SHP77 (cell line): ENCODE results near the gene CLPTM1L.
"Not testable (repeated sequence)": the region's sequence is repeated elsewhere in the genome, so short reads cannot be mapped to it uniquely, and the experiment has no call there.

Experiments used
- DNase-seq, 2 experiments: peaks; one replicate each; lab custom pipeline; 2025; lab: John Stamatoyannopoulos, UW

Gene CLPTM1L

DNA sequence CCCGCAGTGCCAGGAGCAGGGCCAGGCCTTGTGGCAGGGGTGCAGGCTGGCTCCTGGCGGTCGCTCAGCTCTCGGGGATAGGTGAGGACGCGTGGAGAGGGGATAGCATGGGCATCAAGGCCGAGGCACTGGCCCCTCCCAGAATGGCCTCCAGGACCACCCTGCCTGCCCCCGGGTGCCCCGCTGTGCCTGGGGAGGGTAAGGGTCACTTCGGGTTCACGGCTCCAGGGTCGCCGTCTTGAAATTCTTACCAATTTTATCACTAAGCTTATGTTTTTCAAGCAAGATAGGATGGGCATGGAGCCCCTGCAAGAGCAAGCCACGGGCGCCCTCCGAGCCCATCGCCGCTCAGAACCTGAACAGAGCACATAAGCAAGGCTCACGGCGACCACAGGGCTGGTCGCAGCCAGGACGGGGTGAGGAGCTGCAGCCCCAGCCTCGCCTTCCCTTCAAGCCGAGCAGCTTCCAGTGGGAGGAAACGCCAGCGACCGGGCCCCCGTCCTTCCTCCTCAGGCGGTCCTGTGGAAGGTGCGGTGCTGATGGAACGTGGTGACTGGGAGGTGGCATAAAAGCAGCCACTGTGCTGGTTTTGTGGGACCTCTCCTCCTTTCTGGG is 14.2 kb upstream of the CLPTM1L start:
- DNase-seq: no peak

- DNase-seq: no peak
Observed at GRCh38 chr5:1358726-1359025, 13.8 kb upstream of the CLPTM1L start.

- DNase-seq: no peak
Observed at GRCh38 chr5:1357946-1358725, 13.2 kb upstream of the CLPTM1L start.

GRCh38 chr5:1356873-1357787 is 12.2 kb upstream of the CLPTM1L start:
- no peak for DNase-seq

GRCh38 chr5:1354576-1354975 is 9.7 kb upstream of the CLPTM1L start:
- no peak for DNase-seq

DNA sequence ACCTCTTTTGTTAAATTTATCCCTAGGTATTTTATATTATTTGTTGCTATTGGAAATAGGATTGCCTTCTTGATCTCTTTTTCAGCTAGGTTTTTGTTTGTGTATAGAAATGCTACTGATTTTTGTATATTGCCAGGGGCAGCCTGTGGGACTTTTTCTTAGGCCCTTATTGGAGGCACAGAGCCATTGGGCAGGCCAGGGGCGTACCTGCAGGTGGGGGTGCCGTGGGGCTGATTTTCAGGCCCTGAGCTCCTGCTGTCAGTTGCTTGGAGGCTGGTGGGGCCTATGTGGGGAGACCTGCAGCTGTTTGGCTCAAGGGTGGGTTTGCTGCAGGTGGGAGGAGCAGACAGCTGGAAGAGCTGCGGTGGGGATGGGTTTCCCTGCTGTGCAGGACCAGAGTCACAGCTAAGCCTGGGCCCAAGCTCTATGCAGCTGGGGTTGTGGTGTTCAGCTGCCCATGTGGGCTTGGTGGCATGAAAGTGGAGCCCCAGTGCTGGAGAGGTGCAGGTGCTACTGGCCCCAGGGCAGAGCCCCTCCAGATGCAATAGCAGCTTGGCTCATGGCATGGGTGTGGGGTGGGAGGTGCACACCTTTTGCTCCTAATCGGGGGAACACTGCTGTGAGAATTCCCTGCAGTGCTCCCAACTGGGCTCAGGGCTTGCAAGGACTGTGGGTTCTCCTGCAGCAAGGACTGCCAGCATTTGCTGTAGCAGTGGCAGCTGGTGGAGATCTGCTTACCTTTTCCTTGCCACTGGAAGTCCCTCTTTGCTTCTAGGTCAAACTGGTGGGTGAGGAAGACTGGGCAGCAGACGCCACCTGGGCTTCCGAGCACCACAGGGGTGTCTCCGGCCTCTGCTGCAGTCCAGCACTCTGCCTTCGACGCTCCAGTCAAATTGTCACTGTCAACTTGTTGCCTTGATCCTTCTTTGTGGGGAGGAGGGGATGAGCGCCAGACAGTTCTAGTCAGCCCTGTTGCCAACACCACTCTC is 7.6 kb upstream of the CLPTM1L start:
- DNase-seq: no peak

GRCh38 chr5:1351156-1351555 is 6.3 kb upstream of the CLPTM1L start:
- DNase-seq: no peak

GRCh38 chr5:1349246-1349645 is 4.3 kb upstream of the CLPTM1L start:
- DNase-seq: no peak

- DNase-seq: no peak
Observed at GRCh38 chr5:1348986-1349245, 4.0 kb upstream of the CLPTM1L start.

GRCh38 chr5:1347571-1347970 is 2.7 kb upstream of the CLPTM1L start:
- no peak for DNase-seq

DNA sequence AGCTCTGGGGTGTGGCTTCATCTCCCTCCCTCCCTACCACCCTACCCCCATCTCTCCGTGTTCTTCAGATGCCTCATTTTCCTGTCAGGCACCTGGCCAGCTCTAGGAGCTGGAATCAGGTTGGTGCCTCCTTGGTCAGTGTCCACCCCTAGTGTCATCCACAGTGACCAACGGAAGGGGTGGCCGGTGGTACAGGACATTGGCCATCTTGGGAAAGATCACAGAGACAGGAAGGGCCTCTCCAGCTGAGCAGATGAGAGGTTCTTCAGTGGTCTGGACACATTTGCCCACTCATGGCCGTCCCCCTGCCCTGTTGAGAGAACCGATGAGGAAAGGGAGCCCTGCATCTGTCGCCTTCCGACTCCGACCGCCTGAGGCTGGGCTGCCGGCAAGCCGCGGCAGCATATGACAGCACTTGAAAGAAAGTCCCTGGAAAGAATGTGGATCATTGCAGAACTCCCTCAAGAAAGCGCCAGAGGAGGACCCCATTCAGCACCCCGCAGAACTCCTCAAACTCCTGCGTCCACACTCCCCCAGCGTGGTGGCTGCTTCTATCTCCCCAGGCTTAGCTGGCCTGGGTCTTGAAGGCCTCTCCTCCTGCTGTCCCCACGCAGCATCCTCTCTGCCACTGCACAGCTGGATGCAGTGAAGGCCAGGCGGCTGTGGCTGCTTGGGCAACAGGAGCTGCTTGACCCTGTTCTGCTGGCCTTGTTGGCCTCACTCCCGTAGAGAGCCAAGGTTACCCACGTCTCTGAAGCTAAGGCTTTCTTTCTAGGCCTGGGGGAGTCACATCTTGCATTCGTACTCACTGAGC is 1.9 kb upstream of the CLPTM1L start:
- no peak for DNase-seq

GRCh38 chr5:1345876-1346626 is 1.2 kb upstream of the CLPTM1L start:
- no peak for DNase-seq

DNA sequence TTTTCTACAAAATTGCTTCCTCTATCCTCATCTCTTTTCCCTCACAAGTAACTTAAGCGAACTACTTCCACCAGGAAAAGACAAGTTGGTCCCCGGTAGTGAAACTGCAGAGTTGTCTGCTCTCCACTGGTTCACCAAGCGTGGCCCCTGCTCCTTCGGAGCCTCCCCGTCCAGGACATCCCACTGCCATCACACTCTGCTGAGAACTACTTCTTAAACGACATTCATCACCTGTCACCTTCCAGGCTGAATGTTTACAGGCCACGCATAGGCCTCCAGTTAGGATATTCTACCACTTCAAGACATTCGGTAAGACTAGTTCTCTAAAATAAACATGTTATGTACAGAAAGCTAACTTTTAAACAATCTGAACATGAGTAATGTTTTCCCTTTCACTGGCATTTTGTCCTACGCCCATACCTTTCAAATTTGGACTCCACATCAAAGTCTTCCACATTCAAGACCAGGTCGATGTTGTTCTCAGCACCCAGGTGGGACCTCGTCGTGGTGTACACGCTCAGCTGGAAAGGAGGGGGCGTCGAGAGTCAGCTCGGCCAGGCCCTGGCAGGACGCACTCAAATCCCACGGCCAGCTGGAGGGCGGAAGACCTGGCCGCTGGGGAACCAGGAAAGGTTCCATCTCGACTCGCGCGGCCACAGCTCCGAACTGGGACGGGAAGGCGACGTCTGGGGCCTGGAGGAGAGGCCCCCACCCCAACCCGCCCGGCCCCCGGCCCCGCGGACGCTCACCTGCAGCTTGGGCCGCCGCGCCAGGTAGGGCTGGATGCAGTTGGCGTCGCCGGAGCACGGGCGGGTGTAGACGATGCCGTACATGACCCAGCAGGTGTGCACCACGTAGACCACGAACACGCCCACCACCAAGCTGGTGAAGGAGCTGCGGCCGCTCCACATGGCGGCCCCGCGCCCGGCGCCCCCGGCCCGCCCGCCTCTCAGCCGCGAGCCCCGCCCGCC is 683 bp downstream of the CLPTM1L start:
- DNase-seq: no peak

DNA sequence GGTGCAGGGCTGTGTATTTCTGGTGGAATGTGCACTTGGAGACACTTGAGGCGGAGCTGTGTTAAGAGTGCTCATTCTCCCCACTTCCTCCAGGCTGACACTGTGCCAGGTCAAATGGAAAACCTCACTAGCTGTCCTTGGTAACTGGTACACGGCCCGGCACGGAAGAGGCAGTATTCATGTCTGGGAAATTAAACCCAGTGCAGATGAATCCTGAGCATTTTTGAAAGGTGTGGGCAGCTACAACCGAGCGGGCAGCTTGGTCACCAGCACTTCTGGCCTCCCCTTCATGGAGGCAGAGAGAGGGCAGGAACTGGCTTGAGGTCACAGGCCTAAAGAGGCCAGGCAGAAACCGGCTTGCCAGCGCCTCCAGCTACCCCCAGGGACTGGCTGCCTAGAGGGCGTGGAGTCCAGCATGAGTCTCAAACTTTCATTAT is 1.6 kb downstream of the CLPTM1L start:
- no peak for DNase-seq

DNA sequence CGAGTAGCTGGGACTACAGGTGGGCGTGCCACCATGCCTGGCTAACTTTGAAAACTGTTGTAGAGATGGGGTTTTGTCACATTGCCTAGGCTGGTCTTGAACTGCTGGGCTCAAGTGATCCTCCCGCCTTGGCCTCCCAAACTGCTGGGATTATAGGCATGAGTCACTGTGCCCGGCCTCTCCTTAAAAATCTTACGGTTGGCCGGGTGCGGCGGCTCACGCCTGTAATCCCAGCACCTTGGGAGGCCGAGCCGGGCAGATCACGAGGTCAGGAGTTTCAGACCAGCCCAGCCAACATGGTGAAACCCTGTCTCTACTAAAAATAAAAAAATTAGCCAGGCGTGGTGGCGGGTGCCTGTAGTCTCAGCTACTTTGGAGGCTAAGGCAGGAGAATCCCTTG is 2.2 kb downstream of the CLPTM1L start:
- DNase-seq: not testable (repeated sequence)

GRCh38 chr5:1342268-1342667 is 2.6 kb downstream of the CLPTM1L start:
- DNase-seq: no peak

GRCh38 chr5:1341863-1342262 is 3.0 kb downstream of the CLPTM1L start:
- no peak for DNase-seq

- DNase-seq: not testable (repeated sequence)
Observed at GRCh38 chr5:1339818-1340210, 5.1 kb downstream of the CLPTM1L start.
